Measurements from ENCODE around the gene TSPAN9. TPM values are rescaled to one million over a fixed set of nuclear protein-coding genes. Genes with fewer than 3 reads are reported as not detected.

TSPAN9 gene
- total RNA-seq, 1 experiment from 2014 or later, result 13.2 TPM

DNA sequence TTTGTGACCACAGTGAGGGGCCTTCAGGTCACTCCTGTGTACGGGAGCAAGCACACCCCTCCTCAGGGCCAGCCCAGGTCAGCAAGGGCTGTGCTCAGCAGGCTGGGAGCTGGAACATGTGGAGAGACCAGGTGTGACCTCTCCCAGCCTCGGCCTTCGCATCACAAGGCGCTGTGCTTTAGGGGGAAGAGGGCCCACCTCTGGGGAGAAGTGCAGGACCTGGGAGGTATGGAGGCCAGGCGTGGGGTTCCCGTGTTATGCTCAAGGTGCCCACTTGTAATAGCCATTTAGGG, 219.2 kb downstream of the TSPAN9 start:
- Histone ChIP-seq H3K9me3 (ENCODE audit: control insufficient read depth in 1 of 2, insufficient read depth in 1 of 2, low read depth in 1 of 2, low read length in 2 of 2) (no peaks in the 10 kb centered on the region), H3K4me1 (ENCODE audit: control insufficient read depth in 1 of 2, insufficient read depth in 2 of 2, low read length in 2 of 2) (peaks cover 8 to 19% of the 10 kb centered on the region in 2 experiments), H3K36me3 (ENCODE audit: control insufficient read depth in 1 of 2, insufficient read depth in 2 of 2, low read length in 2 of 2) (no peaks in the 10 kb centered on the region), H3K4me3 (replicated peaks in 1 of 2; ENCODE audit: low read depth in 1 of 2, low read length in 2 of 2) (no peak overlapping the region), H3K27ac (ENCODE audit: low read depth, low read length) (no peak overlapping the region), H4K20me1 (ENCODE audit: insufficient read depth) (no peaks in the 10 kb centered on the region), H3K27me3 (ENCODE audit: insufficient read depth, low read length) (no peaks in the 10 kb centered on the region), H3K79me2 (ENCODE audit: insufficient read depth, low read length) (no peaks in the 10 kb centered on the region), H3K9ac (ENCODE audit: low read length) (no peak overlapping the region), H2AFZ (ENCODE audit: low read depth, low read length, poor library complexity, severe bottlenecking) (no peak overlapping the region), H3K4me2 (ENCODE audit: low read length) (no peak overlapping the region), H3K9me2 (ENCODE audit: insufficient read depth) (no peaks in the 10 kb centered on the region)
- no peak for TF ChIP-seq EZH2phosphoT487 (IDR thresholded peaks at IDR 0.05; ENCODE audit: borderline replicate concordance)
- no peak for TF ChIP-seq EZH2 (IDR thresholded peaks at IDR 0.05)
- TF ChIP-seq SIN3A (IDR thresholded peaks at IDR 0.05; ENCODE audit: low read depth), result no peak
- TF ChIP-seq ZBTB33 (IDR thresholded peaks at IDR 0.05; ENCODE audit: extremely low read depth, insufficient replicate concordance, low read length), result no peak
- TF ChIP-seq POLR2AphosphoS5 (IDR thresholded peaks at IDR 0.05; ENCODE audit: low read depth, low read length), result no peak
- ChIA-PET POLR2A (no interaction called here), CTCF (interaction anchor here (2.8 kb wide), 1 partner anchor 21 kb away, joined by 8 read pairs; no protein-coding TSS in a partner anchor), RAD21 (ENCODE audit: low non-redundant PET in 1 of 2, low total read pairs in 2 of 2, uncharacterized antibody in 2 of 2, unreplicated experiment in 2 of 2) (no interaction called here)
- intact Hi-C loops (cut with micrococcal nuclease), result no loop called here
- no TSS peak for BruUV-seq (replicated peaks)
- ATAC-seq (no peak), DNase-seq (ENCODE audit: low read depth, low spot score) (no peak)

GRCh38 chr12:3298603-3299002, 221.4 kb downstream of the TSPAN9 start:
- ChIA-PET POLR2A (no interaction called here), CTCF (interaction anchor here (2.3 to 4.0 kb wide), 6 partner anchors 13 to 507 kb away, joined by 11 to 126 read pairs (median 35); no protein-coding TSS in a partner anchor), RAD21 (ENCODE audit: low non-redundant PET in 1 of 2, low total read pairs in 2 of 2, uncharacterized antibody in 2 of 2, unreplicated experiment in 2 of 2) (interaction anchor here in 1 of 2 experiments (1.8 kb wide), 1 partner anchor 159 kb away, joined by 6 read pairs; no protein-coding TSS in a partner anchor)
- Histone ChIP-seq H3K4me1 (ENCODE audit: control insufficient read depth in 1 of 2, insufficient read depth in 2 of 2, low read length in 2 of 2) (peaks cover 10 to 24% of the 10 kb centered on the region in 2 experiments), H3K79me2 (ENCODE audit: insufficient read depth, low read length) (no peaks in the 10 kb centered on the region), H3K9me2 (ENCODE audit: insufficient read depth) (no peaks in the 10 kb centered on the region), H2AFZ (ENCODE audit: low read depth, low read length, poor library complexity, severe bottlenecking) (no peak overlapping the region), H3K27me3 (ENCODE audit: insufficient read depth, low read length) (no peaks in the 10 kb centered on the region), H3K4me3 (replicated peaks in 1 of 2; ENCODE audit: low read depth in 1 of 2, low read length in 2 of 2) (no peak overlapping the region), H3K27ac (ENCODE audit: low read depth, low read length) (no peak overlapping the region), H3K9me3 (ENCODE audit: control insufficient read depth in 1 of 2, insufficient read depth in 1 of 2, low read depth in 1 of 2, low read length in 2 of 2) (no peaks in the 10 kb centered on the region), H4K20me1 (ENCODE audit: insufficient read depth) (no peaks in the 10 kb centered on the region), H3K4me2 (ENCODE audit: low read length) (no peak overlapping the region), H3K9ac (ENCODE audit: low read length) (no peak overlapping the region), H3K36me3 (ENCODE audit: control insufficient read depth in 1 of 2, insufficient read depth in 2 of 2, low read length in 2 of 2) (no peaks in the 10 kb centered on the region)
- BruUV-seq (replicated peaks), result no TSS peak
- no peak for ATAC-seq
- intact Hi-C loops (cut with micrococcal nuclease), result no loop called here
- TF ChIP-seq ELF1 (IDR thresholded peaks at IDR 0.05; ENCODE audit: borderline replicate concordance, low read depth) (no peak), JUND (IDR thresholded peaks at IDR 0.05) (no peak), SP1 (IDR thresholded peaks at IDR 0.05; ENCODE audit: low read depth) (no peak), POLR2A (IDR thresholded peaks at IDR 0.05; ENCODE audit: borderline replicate concordance, extremely low read depth, insufficient read depth, insufficient read length) (no peak), ZBTB33 (IDR thresholded peaks at IDR 0.05; ENCODE audit: extremely low read depth, insufficient replicate concordance, low read length) (no peak), FOSL1 (IDR thresholded peaks at IDR 0.05; ENCODE audit: low read depth) (no peak), CTCF (IDR thresholded peaks at IDR 0.05 in 2 of 3, conservative IDR thresholded peaks at IDR 0.05 in 1 of 3; ENCODE audit: borderline replicate concordance in 1 of 3, insufficient read depth in 1 of 3, low read depth in 2 of 3, low read length in 2 of 3) (no peak)
- DNase-seq (ENCODE audit: low read depth, low spot score), result no peak

Measured in HCT116 (cell line).